GM21576 (cell line): ENCODE results near the gene DDX51.
"Not testable (repeated sequence)": the region's sequence is repeated elsewhere in the genome, so short reads cannot be mapped to it uniquely, and the experiment has no call there.

ENCODE experiments used
- ATAC-seq: cut with Tn5 transposase; IDR thresholded peaks from one replicate; pipeline ENCODE4 v1.9.1; 2021; ENCODE audit warnings: mild to moderate bottlenecking, moderate library complexity; ENCODE audit not compliant: unreplicated experiment

The DDX51 gene

GRCh38 chr12:132141976-132142678 is 2.0 kb downstream of the DDX51 start:
- no peak for ATAC-seq

DNA sequence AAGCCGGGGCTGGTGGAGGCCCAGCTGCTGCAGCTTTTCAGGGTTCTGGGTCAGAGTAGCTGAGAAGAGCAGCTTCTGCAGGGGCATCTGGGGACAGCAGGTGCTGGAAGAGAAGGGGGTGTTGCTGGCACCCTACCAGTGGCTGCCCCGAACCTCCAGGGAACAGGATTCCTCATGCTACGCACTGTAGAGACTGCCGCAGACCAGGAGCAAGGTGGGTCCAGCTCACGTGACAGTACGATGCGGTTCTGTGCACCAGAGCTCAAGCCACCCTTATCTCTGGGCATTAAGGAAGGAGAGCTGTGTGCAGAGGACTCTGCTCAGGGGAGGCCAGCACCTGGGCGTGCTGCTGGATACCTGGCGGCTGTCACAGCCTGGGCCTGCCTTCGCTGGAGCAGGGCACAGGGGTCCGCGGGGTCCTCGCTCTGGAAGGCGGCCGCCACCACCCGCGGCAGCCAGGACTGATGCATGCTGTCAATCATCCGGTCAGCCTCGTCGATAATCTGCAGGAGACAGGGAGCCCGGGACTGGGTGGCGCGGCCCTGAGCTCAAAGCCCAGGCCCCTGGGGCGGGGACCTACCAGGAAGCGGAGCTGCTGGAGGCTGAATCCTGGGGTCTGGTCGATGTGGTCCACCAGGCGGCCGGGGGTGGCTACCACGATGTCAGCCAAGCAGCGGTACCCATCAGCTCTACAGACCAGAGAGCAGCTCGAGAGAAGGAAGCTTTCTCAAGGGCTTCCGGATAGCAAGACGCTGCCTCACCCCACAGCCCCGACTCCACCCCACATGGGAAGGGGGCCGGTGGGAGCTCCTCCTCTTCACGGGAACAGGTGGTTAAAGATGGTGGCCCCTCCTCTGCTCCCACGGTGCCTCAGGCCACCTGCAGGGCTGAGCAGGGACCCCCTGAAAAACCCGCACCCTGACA is 2.9 kb downstream of the DDX51 start:
- no peak for ATAC-seq

DNA sequence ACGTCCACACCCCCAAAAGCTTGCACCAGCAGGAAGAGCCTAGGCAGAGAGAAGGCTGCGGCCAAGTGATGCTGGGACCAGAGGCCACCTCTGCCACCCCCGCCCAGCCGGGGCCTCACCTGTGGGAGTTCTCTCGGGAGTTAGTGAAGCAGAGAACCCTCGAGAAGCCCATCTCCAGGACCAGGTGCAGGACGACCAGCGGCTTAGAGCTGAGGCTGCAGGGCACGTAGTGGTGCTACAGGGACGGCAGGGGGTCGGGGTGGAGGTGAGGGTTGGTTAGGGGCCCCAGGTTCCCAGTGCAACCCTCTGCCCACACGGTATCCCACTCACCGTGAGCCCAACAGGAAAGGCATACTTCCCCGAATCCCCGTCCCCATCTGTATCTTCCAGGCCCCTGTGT is 3.6 kb downstream of the DDX51 start:
- ATAC-seq, result no peak

- ATAC-seq, result no peak
These were observed 4.2 kb downstream of the DDX51 start for GRCh38 chr12:132139912-132140311.

DNA sequence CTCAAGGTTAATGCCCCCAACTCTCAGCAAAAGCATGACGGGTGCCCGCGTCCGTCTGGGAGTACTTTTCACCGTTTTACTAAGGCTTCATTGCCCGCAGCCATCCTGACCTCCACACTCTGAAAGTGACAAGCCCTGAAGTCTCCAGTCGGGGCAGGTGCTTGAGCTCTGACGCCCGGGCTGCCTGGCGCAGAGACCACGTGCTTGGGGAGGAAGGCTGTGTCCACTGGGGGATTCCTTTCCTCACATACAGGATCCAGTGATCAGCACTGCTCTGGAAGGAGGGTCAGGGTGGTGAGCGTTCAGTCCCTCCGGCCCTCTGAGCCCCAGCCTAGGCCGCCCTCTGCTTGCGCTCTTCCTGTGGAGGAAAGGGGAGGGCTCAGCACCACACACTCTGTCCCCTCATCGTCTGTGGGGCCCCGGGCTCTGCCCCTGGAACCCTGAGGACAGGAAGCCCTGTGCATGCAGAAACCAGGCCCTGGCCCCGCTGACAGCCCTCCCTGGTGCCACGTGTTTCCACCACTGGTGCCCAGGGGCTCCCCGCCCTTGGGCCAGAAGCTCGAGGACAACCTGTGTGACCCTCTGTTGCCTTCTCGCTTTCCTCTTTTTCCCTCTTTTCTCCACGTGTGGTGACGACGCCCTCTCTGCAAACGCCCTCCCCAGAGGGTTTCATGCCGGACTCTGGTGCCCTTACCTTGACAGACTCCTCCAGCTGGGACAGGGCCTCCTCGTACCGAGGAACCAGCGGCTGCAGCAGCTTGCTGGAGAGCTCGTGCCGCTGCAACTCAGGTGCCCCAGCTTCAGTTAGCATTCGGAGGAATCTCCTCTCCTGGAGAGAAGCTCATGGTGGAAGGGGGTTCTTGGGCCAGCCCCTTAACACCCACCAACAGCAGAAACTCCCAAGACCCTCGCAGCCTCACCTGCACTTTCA is 4.9 kb downstream of the DDX51 start:
- no peak for ATAC-seq

GRCh38 chr12:132137483-132138125 is 6.5 kb downstream of the DDX51 start:
- no peak for ATAC-seq

DNA sequence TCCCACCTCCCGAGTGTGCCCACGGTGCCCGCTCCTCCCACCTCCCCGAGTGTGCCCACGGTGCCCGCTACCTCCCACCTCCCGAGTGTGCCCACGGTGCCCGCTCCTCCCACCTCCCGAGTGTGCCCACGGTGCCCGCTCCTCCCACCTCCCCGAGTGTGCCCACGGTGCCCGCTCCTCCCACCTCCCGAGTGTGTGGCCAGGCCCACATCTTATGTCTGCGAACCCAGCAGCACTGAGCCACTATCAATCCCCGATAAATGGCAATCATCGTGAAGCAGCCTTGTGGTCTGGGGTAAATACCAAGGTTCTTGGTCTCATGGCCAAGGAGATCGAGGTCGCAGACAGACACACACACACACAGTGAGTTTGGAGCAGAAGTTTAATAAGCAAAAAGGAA is 7.9 kb downstream of the DDX51 start:
- ATAC-seq, result not testable (repeated sequence)

GRCh38 chr12:132134653-132135183 is 9.4 kb downstream of the DDX51 start:
- not testable (repeated sequence) for ATAC-seq

GRCh38 chr12:132133952-132134652 is 10.0 kb downstream of the DDX51 start:
- ATAC-seq, result no peak

DNA sequence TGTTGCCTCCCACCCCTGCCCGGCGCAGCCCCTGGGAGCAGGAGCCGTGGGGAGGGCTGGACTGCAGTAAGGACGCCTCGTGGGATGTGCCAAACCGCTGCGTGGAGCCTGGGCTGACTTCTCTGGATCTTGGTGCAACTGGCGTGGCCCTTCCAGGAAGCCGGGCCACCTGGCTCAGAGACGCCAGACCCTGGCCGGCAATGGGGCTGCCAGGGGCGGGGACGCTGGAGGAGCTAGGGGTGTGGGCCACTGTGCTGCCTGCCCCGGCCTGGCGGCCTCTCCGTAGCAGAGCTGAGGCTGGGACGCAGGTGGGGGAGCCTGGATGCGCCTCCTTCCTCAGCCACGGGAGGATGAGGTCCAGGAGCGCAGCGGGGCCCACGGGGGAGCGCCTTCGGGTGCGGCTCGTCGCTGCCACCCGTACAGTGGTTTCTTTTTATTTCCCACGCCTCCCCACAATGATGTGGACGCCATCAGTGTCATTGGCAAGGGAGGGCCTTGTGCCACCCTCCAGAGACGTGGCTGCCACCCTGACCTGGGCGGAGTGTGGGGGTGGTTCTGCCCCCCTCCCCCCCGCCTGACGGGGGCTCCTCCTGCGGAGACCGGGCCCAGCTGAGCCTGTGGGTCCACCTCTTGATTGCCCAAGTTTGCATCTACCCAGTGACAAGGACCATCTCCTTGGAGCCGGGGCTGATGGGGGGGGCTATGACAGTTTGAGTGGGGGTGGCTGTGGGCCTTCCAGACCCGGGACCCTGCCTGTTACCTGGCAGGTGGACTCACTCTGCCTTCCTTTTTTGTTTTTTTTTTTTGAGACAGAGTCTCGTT is 11.3 kb downstream of the DDX51 start:
- no peak for ATAC-seq

GRCh38 chr12:132131952-132132351 is 12.2 kb downstream of the DDX51 start:
- no peak for ATAC-seq

DNA sequence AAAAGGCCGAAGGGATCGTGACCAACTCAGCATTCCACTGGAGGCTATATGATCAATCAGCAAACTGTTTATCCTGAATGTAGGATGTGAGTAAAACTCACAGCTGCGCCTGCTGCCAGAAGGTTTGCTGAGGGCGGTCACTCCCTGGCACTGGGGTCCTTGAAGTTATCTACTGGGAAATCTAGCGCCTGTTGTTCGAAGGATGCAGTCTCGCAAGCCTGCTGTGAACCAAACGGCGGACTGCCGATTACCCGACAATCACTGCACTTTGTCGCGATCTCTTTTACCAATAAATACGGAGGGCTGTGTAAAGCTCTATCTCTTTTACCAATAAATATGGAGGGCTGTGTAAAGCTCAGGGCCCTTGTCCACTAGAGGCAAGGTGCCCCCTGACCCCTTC is 12.9 kb downstream of the DDX51 start:
- ATAC-seq, result no peak

DNA sequence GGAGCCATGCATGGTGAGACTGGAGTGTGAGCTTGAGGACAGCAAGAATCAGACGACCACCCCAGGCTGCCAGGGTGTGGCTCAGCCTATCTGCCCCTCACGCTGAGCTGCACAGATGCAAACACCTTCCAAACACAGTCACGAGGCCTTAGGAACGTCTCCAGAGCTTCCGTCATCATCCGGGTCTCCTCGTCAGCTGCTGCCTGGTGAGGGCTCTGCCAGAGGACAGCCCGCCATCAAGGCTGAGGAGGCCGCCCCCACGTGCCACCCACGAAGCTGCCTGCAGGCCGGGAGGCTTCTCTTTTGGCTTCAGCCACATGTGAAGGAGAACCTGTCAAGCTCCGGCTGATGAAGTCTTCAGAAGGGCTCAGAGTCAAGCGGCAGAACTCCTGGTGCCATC is 13.4 kb downstream of the DDX51 start:
- ATAC-seq, result no peak

GRCh38 chr12:132129007-132129406 is 15.1 kb downstream of the DDX51 start:
- no peak for ATAC-seq

DNA sequence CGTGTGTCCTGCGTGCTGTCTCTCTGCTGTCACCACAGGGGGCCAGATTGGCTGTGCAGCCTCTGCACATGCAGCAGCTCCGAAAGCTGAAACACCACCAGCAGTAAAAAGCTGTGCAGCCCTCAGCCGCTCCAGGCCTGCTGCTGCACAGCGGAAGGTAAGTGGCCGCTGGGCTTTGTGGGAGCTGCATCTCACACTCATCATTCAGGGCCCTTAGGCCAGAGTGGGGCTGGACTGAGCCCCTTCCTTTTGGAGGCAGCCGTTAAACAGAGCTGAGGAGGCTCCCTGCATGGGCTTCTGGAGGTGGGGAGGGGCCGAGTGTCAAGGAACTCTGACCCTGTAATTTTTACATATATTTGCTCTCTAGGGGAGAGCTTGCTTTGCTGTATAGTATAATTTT is 17.1 kb downstream of the DDX51 start:
- no peak for ATAC-seq

DNA sequence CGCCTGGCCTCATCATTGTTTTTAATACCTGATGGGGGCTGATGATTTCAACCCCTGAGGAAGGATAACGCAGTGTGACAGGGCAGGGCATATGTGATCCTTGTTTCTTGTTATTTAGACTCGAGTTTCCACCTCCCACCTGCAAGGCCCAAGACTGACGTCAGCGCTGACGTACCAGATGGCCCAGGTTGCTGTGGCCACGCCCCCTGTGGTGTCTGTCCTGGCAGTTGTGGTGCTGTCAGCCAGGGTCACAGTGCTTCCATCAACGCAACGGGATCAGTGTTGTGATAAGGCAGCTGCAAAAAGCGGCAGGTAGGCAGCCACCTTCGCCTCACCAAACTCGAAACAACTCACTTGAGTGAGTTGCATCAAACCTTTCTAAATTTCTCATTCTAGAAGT is 18.4 kb downstream of the DDX51 start:
- no peak for ATAC-seq

- no peak for ATAC-seq
These were observed 19.2 kb downstream of the DDX51 start for GRCh38 chr12:132124766-132125425.
